H1 (cell line): ENCODE data around the gene YPEL4. TPM values are rescaled to one million over a fixed set of nuclear protein-coding genes. Genes with fewer than 3 reads are reported as not detected.

Experiments used
- CTCF ChIA-PET: fragments of 300-600 bp; sonication (Branson Sonifier 250); formaldehyde crosslinking; loops from one replicate; lab custom pipeline; 2021; ENCODE audit not compliant: partially characterized antibody; lab: Charles Lee
- POLR2A ChIA-PET: fragments of 300-600 bp; sonication (Branson Sonifier 250); formaldehyde crosslinking; loops from one replicate; lab custom pipeline; 2021; ENCODE audit warnings: inconsistent platforms; ENCODE audit not compliant: partially characterized antibody; lab: Charles Lee
- DNase-seq, 2 experiments: peaks; one replicate each; pipeline versions ENCODE4 v3.0.0 to v3.0.0-alpha.2; 2010 to 2022; ENCODE audit warnings: low spot score in 2 of 2, low read depth in 1 of 2, mixed read lengths in 1 of 2
- FAIRE-seq: peaks from 2 replicates; lab custom pipeline; 2011; peaks lifted over from hg19 to GRCh38; lab: Jason Lieb, UNC
- H2AFZ ChIP-seq: 2 replicates; pipeline ENCODE4 v1.8.1; 2012; ENCODE audit warnings: low read length, inconsistent platforms
- H2AK5ac ChIP-seq: 2 replicates; pipeline ENCODE4 v1.6.1; 2013; ENCODE audit warnings: low read depth, low read length
- H2BK120ac ChIP-seq: replicated peaks from 2 replicates; pipeline ENCODE3; 2013; ENCODE audit warnings: low read depth, low read length, inconsistent platforms
- H2BK12ac ChIP-seq: 2 replicates; pipeline ENCODE4 v1.6.1; 2013; ENCODE audit warnings: low read depth, low read length
- H2BK15ac ChIP-seq: 2 replicates; pipeline ENCODE4 v1.6.1; 2013; ENCODE audit warnings: low read length
- H2BK20ac ChIP-seq: 2 replicates; pipeline ENCODE4 v1.6.1; 2013; ENCODE audit warnings: low read length
- H2BK5ac ChIP-seq: 2 replicates; pipeline ENCODE4 v1.6.1; 2013; ENCODE audit warnings: low read depth, low read length
- H3K14ac ChIP-seq: 2 replicates; pipeline ENCODE4 v1.6.1; 2013; ENCODE audit warnings: inconsistent platforms; ENCODE audit not compliant: insufficient read length
- H3K18ac ChIP-seq: 2 replicates; pipeline ENCODE4 v1.6.1; 2013; ENCODE audit warnings: low read length; ENCODE audit errors: extremely low read depth
- H3K23ac ChIP-seq: 2 replicates; pipeline ENCODE4 v1.6.1; 2013; ENCODE audit warnings: inconsistent platforms; ENCODE audit not compliant: insufficient read length
- H3K23me2 ChIP-seq: 2 replicates; pipeline ENCODE4 v1.6.1; 2013; ENCODE audit warnings: low read depth, low read length
- H3K27ac ChIP-seq: 2 replicates; pipeline ENCODE4 v1.6.1; 2011; ENCODE audit warnings: low read depth, low read length, inconsistent platforms
- H3K27me3 ChIP-seq, 4 experiments: replicated peaks in 1 of 4; 1 replicate in 1 of 4; 2 replicates in 3 of 4; pipeline versions ENCODE4 v1.6.1 to v1.8.1; 2011 to 2013; ENCODE audit warnings: low read length in 3 of 4, mild to moderate bottlenecking in 3 of 4, inconsistent platforms in 2 of 4, mixed read lengths in 2 of 4, moderate library complexity in 1 of 4; ENCODE audit not compliant: control insufficient read depth in 3 of 4, insufficient read depth in 3 of 4; ENCODE audit errors: extremely low read depth in 1 of 4
- H3K36me3 ChIP-seq, 4 experiments: 2 replicates each; pipeline versions ENCODE4 v1.6.1 to v1.8.1; 2011 to 2013; ENCODE audit warnings: mild to moderate bottlenecking in 4 of 4, low read length in 3 of 4, moderate library complexity in 2 of 4, control low read depth in 1 of 4, inconsistent platforms in 1 of 4; ENCODE audit not compliant: insufficient read depth in 4 of 4, control insufficient read depth in 2 of 4
- H3K4ac ChIP-seq: replicated peaks from 2 replicates; pipeline ENCODE3; 2013; ENCODE audit warnings: low read length, low read depth, mixed read lengths, inconsistent platforms; ENCODE audit not compliant: insufficient read length
- H3K4me1 ChIP-seq, 4 experiments: replicated peaks in 1 of 4; 1 replicate in 1 of 4; 2 replicates in 3 of 4; pipeline versions ENCODE4 v1.6.1 to v1.8.1; 2011 to 2013; ENCODE audit warnings: low read length in 3 of 4, inconsistent platforms in 2 of 4, mixed read lengths in 1 of 4; ENCODE audit not compliant: insufficient read depth in 4 of 4, control insufficient read depth in 3 of 4
- H3K4me2 ChIP-seq, 2 experiments: 2 replicates each; pipeline versions ENCODE4 v1.6.1 to v1.8.1; 2011 to 2013; ENCODE audit warnings: low read depth in 2 of 2, low read length in 2 of 2, control low read depth in 1 of 2, inconsistent platforms in 1 of 2, mild to moderate bottlenecking in 1 of 2; ENCODE audit not compliant: insufficient read depth in 1 of 2
- H3K4me3 ChIP-seq, 4 experiments: fragments of 200-600, 300-600 bp in 1 of 4; sonication (generic), shearing (Covaris generic), sonication (Bioruptor Twin) in 1 of 4; 2 replicates each; pipeline versions ENCODE4 v1.5.1 to v1.8.1; 2011 to 2016; ENCODE audit warnings: low read length in 4 of 4, low read depth in 3 of 4, control low read depth in 2 of 4, inconsistent platforms in 2 of 4, mild to moderate bottlenecking in 2 of 4, mixed read lengths in 1 of 4, moderate library complexity in 1 of 4; ENCODE audit not compliant: insufficient read depth in 2 of 4; ENCODE audit errors: extremely low read depth in 1 of 4
- H3K56ac ChIP-seq: replicated peaks from 2 replicates; pipeline ENCODE3; 2013; ENCODE audit warnings: low read depth, mild to moderate bottlenecking, mixed read lengths, low read length, inconsistent platforms; ENCODE audit not compliant: insufficient read length
- H3K79me1 ChIP-seq: 2 replicates; pipeline ENCODE4 v1.6.1; 2013; ENCODE audit warnings: low read depth, low read length, control low read depth
- H3K79me2 ChIP-seq, 2 experiments: 2 replicates each; pipeline versions ENCODE4 v1.6.1 to v1.8.1; 2012 to 2013; ENCODE audit warnings: low read length in 2 of 2, mild to moderate bottlenecking in 2 of 2, inconsistent platforms in 1 of 2; ENCODE audit not compliant: insufficient read depth in 2 of 2, control insufficient read depth in 1 of 2
- H3K9ac ChIP-seq, 4 experiments: replicated peaks in 1 of 4; 1 replicate in 1 of 4; 2 replicates in 3 of 4; pipeline versions ENCODE4 v1.6.1 to v1.8.1; 2011 to 2013; ENCODE audit warnings: low read depth in 3 of 4, low read length in 3 of 4, control low read depth in 2 of 4, mild to moderate bottlenecking in 2 of 4, moderate library complexity in 2 of 4, inconsistent platforms in 1 of 4; ENCODE audit errors: extremely low read depth in 1 of 4
- H3K9me3 ChIP-seq, 2 experiments: 2 replicates each; pipeline versions ENCODE4 v1.6.1 to v1.8.1; 2012 to 2013; ENCODE audit warnings: mild to moderate bottlenecking in 2 of 2, moderate library complexity in 2 of 2, control low read depth in 1 of 2, inconsistent platforms in 1 of 2, low read depth in 1 of 2, low read length in 1 of 2, mixed read lengths in 1 of 2; ENCODE audit not compliant: insufficient read depth in 2 of 2
- H4K20me1 ChIP-seq, 2 experiments: replicated peaks in 1 of 2; 2 replicates each; pipeline versions ENCODE3 to v1.8.1; 2011 to 2013; ENCODE audit warnings: inconsistent platforms in 2 of 2, low read length in 2 of 2, mild to moderate bottlenecking in 1 of 2; ENCODE audit not compliant: insufficient read depth in 2 of 2, control insufficient read depth in 1 of 2
- H4K5ac ChIP-seq: 2 replicates; pipeline ENCODE4 v1.6.1; 2013; ENCODE audit warnings: low read length, low read depth, mixed read lengths, inconsistent platforms; ENCODE audit not compliant: insufficient read length
- H4K8ac ChIP-seq: 2 replicates; pipeline ENCODE4 v1.8.0; 2013; ENCODE audit warnings: mild to moderate bottlenecking, moderate library complexity, low read length, inconsistent platforms; ENCODE audit not compliant: insufficient read depth; ENCODE audit errors: extremely low read depth
- H4K91ac ChIP-seq: replicated peaks from 2 replicates; pipeline ENCODE3; 2013; ENCODE audit warnings: low read length, mixed read lengths, inconsistent platforms; ENCODE audit not compliant: insufficient read length
- CBX5 ChIP-seq: fragments of 300-800, 300-1000 bp; sonication (generic); IDR thresholded peaks from 2 replicates; pipeline ENCODE4 v1.7.1; 2016; ENCODE audit warnings: antibody characterized with exemption, low read length, low read depth
- KDM5A ChIP-seq: fragments of 200-600 bp; IDR thresholded peaks from 2 replicates; pipeline ENCODE4 v1.7.1; 2012; ENCODE audit warnings: mild to moderate bottlenecking, low read length, inconsistent platforms, mixed read lengths
- NRF1 ChIP-seq: IDR thresholded peaks from 2 replicates; pipeline ENCODE4 v1.6.1; 2011; ENCODE audit warnings: mild to moderate bottlenecking, low read depth, low read length, improper control_type of control experiment
- RBBP5 ChIP-seq: IDR thresholded peaks from 2 replicates; pipeline ENCODE4 v1.7.1; 2012; ENCODE audit warnings: low read depth, mild to moderate bottlenecking, inconsistent platforms, low read length, moderate library complexity, borderline replicate concordance
- SRF ChIP-seq: IDR thresholded peaks from 2 replicates; pipeline ENCODE4 v1.6.1; 2011; ENCODE audit warnings: mild to moderate bottlenecking, low read depth, low read length, moderate library complexity
- WGBS, 2 experiments: shearing (Covaris generic) in 1 of 2; methylation state at CpG; one replicate each; pipeline versions ENCODE4 v1.1.6 to v1.1.7; 2013 to 2015; ENCODE audit warnings: low lambda C conversion rate in 2 of 2, mixed read lengths in 2 of 2, inconsistent platforms in 1 of 2, low coverage in 1 of 2, missing lambda C conversion rate in 1 of 2; ENCODE audit not compliant: insufficient replicate concordance in 2 of 2, insufficient coverage in 1 of 2, insufficient read length in 1 of 2; ENCODE audit errors: extremely low coverage in 1 of 2, missing lambda C conversion rate in 1 of 2; 5-methylcytosine and 5-hydroxymethylcytosine counted together
- polyA plus RNA-seq, 7 experiments: library from polyadenylated mRNA; depleted of rRNA in 3 of 7; stranded (reverse) in 5 of 7; unstranded in 2 of 7; fragments of >200 nt in 5 of 7; fragments of 200-250 nt in 2 of 7; gene quantifications; 1 replicate in 5 of 7; 2 replicates in 1 of 7; 4 replicates in 1 of 7; pipeline versions ENCODE4 v1.2.1 to v1.2.3, GENCODE V29; 2011 to 2013; ENCODE audit warnings: missing spikeins in 2 of 7, mixed read lengths in 2 of 7
- total RNA-seq: library from RNA; stranded (reverse); fragmentation: NEBNext Ultra II Directional; extraction: Animal tissue kit (Norgen Biotek cat#: 25700); gene quantifications from 2 replicates; pipeline ENCODE4 v1.2.1, GENCODE V29; 2021
- TF ChIP-seq, protein P1 (sequence below): IDR thresholded peaks from 2 replicates; pipeline ENCODE4 v1.6.1; 2012; ENCODE audit warnings: low read length, inconsistent platforms

The YPEL4 gene
- total and polyA plus RNA-seq, 2 of the 8 experiments (the other 6 are each of a cell fraction or from before 2014, with no cell fraction given), result 0.13 to 0.38 TPM

- no peak overlapping the region for H2AFZ ChIP-seq
- TF ChIP-seq, protein P1, sequence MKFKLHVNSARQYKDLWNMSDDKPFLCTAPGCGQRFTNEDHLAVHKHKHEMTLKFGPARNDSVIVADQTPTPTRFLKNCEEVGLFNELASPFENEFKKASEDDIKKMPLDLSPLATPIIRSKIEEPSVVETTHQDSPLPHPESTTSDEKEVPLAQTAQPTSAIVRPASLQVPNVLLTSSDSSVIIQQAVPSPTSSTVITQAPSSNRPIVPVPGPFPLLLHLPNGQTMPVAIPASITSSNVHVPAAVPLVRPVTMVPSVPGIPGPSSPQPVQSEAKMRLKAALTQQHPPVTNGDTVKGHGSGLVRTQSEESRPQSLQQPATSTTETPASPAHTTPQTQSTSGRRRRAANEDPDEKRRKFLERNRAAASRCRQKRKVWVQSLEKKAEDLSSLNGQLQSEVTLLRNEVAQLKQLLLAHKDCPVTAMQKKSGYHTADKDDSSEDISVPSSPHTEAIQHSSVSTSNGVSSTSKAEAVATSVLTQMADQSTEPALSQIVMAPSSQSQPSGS, result no peak
- TF ChIP-seq RBBP5 (no peak), SRF (no peak), NRF1 (no peak), CBX5 (no peak), KDM5A (no peak)
These were observed 644 bp downstream of the YPEL4 start for GRCh38 chr11:57648801-57649735.

More at GRCh38 chr11:57648801-57649735, 644 bp downstream of the YPEL4 start:
- Histone ChIP-seq H4K91ac (no peak overlapping the region), H3K36me3 (no peaks in the 10 kb centered on the region), H2AK5ac (no peak overlapping the region), H2BK120ac (no peak overlapping the region), H3K4me2 (peak overlapping the region; percentile 92 to 95), H3K4ac (no peak overlapping the region), H4K20me1 (peaks cover 12 to 21% of the 10 kb centered on the region in 2 experiments), H3K56ac (no peak overlapping the region), H3K9me3 (no peaks in the 10 kb centered on the region), H2BK15ac (no peak overlapping the region), H3K23ac (no peak overlapping the region), H3K18ac (peak overlapping the region; percentile 44), H2BK20ac (no peak overlapping the region), H2BK5ac (peak overlapping the region; percentile 53; the same call in 1 of the 2 replicates), H4K5ac (no peak overlapping the region), H3K4me1 (peaks cover 32 to 52% (median 36%) of the 10 kb centered on the region in 4 experiments), H4K8ac (0 out of 2 replicates have a peak overlapping the region, but pooled peaks have one; percentile 19), H3K27ac (no peak overlapping the region), H3K14ac (no peak overlapping the region), H3K9ac (peak overlapping the region in 3 of 4 experiments; percentile 30 to 41 (median 40); a peak in 5 of 7 replicates), H2BK12ac (no peak overlapping the region; the same call in 1 of the 2 replicates), H3K27me3 (peaks cover 0 to 4% (median 1%) of the 10 kb centered on the region in 4 experiments; a peak in 3 of 7 replicates), H3K79me2 (no peaks in the 10 kb centered on the region), H3K4me3 (peak overlapping the region; percentile 27 to 65 (median 50); a peak in 7 of 8 replicates), H3K23me2 (peaks cover 28% of the 10 kb centered on the region), H3K79me1 (no peaks in the 10 kb centered on the region)
- 1% methylated on average over 23 of the region's 23 CpGs; no CpG with 5 or more reads in 1 of the 2 experiments for WGBS, 2 experiments
- ChIA-PET POLR2A (interaction anchor here (0.7 to 29.6 kb wide), 36 partner anchors 4 to 864 kb away, joined by 3 to 1546 read pairs (median 5); partner anchors contain the start of genes CLP1, CTNND1, RTN4RL2 and SERPING1), CTCF (interaction anchor here (0.6 to 14.3 kb wide), 10 partner anchors 9 to 190 kb away, joined by 3 to 357 read pairs (median 4); partner anchors contain the start of genes RTN4RL2, SERPING1 and UBE2L6)
- peak in 1 of 2 experiments; percentile 76 for DNase-seq
- peak; percentile 28 for FAIRE-seq
